GM10266 (cell line): ENCODE data around the gene TENM3.

ENCODE experiments used
- DNase-seq: peaks from one replicate; pipeline ENCODE4 v3.0.0; 2012; ENCODE audit errors: extremely low spot score
- TF ChIP-seq, protein P1 (sequence below): IDR thresholded peaks from 2 replicates; pipeline ENCODE4 v1.5.1; 2012; ENCODE audit warnings: mild to moderate bottlenecking, low read depth; ENCODE audit not compliant: control insufficient read depth, insufficient read depth; ENCODE audit errors: missing control alignments

The TENM3 gene

DNA sequence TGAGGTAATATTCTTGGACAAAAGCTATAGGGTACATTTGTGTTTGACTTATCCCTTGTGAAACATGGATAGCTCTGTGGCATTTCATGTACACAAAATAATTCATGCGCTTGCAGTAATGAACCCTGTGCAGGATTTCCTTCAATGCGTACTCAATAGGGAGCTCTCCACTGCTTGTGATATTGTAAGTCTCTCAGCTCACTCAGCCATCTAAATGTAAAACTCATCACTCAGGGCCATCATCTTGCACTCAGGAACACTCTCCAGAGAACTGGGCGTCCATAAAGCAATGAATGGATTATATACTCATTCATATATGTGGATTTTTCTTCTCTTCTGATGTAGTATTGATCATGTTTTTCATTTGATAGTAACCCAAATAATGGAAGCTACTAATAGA is 385.9 kb downstream of the TENM3 start:
- TF ChIP-seq, protein P1, sequence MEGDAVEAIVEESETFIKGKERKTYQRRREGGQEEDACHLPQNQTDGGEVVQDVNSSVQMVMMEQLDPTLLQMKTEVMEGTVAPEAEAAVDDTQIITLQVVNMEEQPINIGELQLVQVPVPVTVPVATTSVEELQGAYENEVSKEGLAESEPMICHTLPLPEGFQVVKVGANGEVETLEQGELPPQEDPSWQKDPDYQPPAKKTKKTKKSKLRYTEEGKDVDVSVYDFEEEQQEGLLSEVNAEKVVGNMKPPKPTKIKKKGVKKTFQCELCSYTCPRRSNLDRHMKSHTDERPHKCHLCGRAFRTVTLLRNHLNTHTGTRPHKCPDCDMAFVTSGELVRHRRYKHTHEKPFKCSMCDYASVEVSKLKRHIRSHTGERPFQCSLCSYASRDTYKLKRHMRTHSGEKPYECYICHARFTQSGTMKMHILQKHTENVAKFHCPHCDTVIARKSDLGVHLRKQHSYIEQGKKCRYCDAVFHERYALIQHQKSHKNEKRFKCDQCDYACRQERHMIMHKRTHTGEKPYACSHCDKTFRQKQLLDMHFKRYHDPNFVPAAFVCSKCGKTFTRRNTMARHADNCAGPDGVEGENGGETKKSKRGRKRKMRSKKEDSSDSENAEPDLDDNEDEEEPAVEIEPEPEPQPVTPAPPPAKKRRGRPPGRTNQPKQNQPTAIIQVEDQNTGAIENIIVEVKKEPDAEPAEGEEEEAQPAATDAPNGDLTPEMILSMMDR: no peak

DNA sequence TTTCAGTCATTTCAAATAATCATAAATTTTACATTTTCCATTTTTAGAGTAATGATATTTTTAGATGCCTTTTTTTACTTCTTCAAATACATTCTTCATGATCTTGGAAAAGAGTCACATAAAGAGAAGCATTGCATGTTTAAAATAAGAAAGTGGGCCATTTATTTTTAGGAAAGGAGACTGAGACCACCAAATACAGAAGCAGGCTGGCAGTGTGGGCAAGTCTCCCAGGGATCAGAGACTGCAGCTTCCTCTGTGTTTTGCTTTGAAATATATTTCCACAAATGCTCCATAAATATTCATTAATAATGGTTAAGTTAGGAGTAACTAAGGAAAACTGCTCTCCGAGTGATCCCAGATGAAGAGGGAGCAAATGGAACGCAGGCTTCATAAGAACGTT is 397.3 kb downstream of the TENM3 start:
- DNase-seq: no peak
- TF ChIP-seq, protein P1: no peak

More for the DNA sequence above, 385.9 kb downstream of the TENM3 start:
- no peak for DNase-seq

DNA sequence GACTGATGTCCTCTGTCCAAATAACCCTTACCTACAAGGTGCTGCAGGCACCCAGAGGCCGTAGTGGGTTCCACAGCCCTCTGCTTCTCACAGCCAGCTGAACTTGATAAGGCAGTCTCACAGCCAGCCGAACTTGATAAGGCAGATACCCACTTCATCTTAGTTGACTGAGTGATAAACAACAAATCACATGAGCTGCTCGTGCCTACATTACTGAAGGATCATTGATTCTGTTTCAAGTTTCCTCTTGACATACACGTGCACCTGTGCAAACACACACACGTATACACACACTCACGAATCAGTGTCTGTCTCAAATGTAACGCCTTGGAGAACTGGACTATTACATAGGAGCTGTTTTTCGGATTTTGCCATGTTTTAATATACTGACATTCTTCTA is 397.7 kb downstream of the TENM3 start:
- DNase-seq: no peak
- TF ChIP-seq, protein P1: no peak

DNA sequence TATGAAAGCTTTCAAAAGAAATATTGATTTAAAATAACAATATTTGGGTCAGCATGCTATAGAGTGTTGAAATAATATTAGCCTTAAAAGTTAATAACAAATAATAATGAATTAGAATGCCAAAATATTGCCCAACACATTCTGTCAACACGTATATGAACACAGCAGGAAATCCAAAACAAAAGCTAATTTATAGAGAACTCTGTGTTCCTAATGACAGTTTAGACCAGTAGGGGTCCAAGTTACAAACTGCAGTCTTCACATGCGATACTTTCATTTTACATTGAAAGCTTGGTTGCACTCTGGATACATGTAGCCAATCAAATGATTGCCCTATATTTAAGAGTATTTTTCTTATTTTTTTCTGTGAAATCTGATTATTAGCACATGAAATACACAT is 399.6 kb downstream of the TENM3 start:
- no peak for DNase-seq
- TF ChIP-seq, protein P1: no peak

DNA sequence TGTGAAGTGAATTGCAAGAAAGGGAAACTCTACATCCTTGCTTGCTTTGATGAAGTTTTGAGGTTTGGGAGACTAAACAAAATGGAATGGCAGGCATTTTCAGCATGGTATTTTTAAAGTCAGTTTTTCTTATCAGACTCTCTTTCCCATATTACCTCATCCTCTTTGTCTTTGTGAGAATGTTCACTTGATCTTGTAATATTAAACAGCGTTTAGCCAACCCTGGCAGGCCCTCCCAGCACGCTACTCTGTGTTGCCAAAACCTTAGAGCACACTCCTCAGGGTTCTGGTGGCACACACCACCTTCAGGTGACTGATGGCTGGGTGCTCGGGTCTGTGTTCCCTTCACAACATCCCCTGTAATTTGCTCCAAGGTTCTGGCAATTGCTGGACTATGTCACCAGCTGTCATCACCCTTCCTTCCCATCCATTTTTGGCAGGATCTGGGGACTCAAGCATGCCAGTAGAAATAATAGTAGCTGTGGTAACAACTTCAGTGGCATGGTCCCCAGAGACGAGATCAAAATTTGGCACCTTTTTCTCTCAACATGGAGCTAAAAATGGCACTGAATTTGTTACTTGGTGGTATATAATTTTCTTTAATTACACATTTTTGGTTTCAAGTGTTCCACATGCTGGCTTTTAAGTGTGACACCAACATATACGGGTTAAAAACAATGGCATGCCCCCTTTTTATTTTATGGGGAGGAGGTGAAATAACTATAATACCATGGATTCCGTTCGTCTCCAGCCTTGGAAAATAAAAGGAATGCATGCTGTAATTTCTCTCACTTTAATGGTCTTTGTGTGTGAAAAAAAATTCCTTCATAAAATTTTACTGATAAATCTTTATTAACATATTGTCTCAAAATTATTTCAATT is 400.8 kb downstream of the TENM3 start:
- DNase-seq: no peak
- TF ChIP-seq, protein P1: no peak

DNA sequence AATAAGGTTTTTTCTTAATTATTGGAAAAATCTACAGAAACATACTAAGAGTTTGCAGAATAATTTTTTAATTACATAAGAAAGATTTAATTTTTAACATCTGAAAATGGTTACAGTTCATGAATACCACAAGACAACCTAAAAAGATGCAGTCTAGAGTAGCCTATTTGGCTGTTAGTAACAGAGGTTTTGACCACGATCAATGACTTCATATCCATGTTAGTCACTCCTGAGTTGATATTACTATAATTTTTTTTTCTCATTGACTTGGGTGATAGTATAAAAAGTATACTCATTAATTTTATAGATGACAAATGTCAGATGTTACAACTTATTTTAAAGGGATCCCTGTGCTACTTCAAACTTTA is 401.5 kb downstream of the TENM3 start:
- no peak for DNase-seq

DNA sequence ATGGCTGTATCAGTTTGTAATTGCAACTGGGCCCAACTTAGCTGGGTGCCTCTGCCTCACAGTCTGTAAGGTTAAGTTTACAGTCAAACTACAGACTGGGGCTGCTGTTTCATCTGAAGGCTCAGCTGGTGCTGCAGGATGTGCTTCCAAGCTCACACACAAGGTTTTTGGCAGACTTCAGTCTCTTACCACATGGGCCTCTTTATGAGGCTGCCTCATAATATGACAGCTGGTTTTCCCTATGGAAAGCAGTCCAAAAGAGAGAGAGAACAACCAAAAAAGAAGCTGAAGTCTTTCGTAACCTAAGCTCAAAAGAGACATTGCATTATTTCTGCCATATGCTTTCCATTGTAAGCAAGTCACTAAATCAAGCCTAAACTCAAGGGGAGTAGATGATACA is 402.3 kb downstream of the TENM3 start:
- DNase-seq: no peak

More for the DNA sequence above, 401.5 kb downstream of the TENM3 start:
- TF ChIP-seq, protein P1: no peak

More for the DNA sequence above, 402.3 kb downstream of the TENM3 start:
- TF ChIP-seq, protein P1: no peak
